CD14-positive monocyte (primary cell): Measurements from ENCODE around the gene SYTL3. TPM values are rescaled to one million over a fixed set of nuclear protein-coding genes. Genes with fewer than 3 reads are reported as not detected.

Source experiments
- DNase-seq, 3 donors: peaks; one replicate each; pipeline ENCODE4 v3.0.0-alpha.2; 2011 to 2022
- H2AFZ ChIP-seq: 2 replicates; pipeline ENCODE4 v1.6.0; 2012; ENCODE audit warnings: mild to moderate bottlenecking, low read depth, low read length, inconsistent platforms; ENCODE audit not compliant: insufficient read depth, poor library complexity, severe bottlenecking
- H3K27ac ChIP-seq, 2 donors: 1 replicate in 1 of 2; 2 replicates in 1 of 2; pipeline ENCODE4 v1.5.1; 2012 to 2013; ENCODE audit warnings: low read length in 2 of 2, control low read depth in 1 of 2, inconsistent platforms in 1 of 2, low read depth in 1 of 2, mild to moderate bottlenecking in 1 of 2
- H3K27me3 ChIP-seq, 2 donors: one replicate each; pipeline versions ENCODE4 v1.6.0 to v1.6.1; 2011 to 2013; ENCODE audit warnings: low read length in 2 of 2; ENCODE audit not compliant: control insufficient read depth in 2 of 2, insufficient read depth in 2 of 2
- H3K36me3 ChIP-seq, 2 donors: replicated peaks in 1 of 2; 1 replicate in 1 of 2; 2 replicates in 1 of 2; pipeline versions ENCODE4 v1.5.1 to v1.6.1; 2012 to 2013; ENCODE audit warnings: low read length in 2 of 2, control low read depth in 1 of 2, inconsistent platforms in 1 of 2, mild to moderate bottlenecking in 1 of 2; ENCODE audit not compliant: insufficient read depth in 2 of 2, control insufficient read depth in 1 of 2
- H3K4me1 ChIP-seq, 2 donors: 1 replicate in 1 of 2; 2 replicates in 1 of 2; pipeline versions ENCODE4 v1.5.1 to v1.6.1; 2012 to 2013; ENCODE audit warnings: low read length in 2 of 2, control low read depth in 1 of 2, inconsistent platforms in 1 of 2, mild to moderate bottlenecking in 1 of 2, moderate library complexity in 1 of 2; ENCODE audit not compliant: insufficient read depth in 2 of 2, control insufficient read depth in 1 of 2
- H3K4me2 ChIP-seq: replicated peaks from 2 replicates; pipeline ENCODE3; 2012; ENCODE audit warnings: low read length, moderate library complexity, mild to moderate bottlenecking; ENCODE audit not compliant: poor library complexity, severe bottlenecking; ENCODE audit errors: extremely low read depth
- H3K4me3 ChIP-seq, 3 experiments: fragments of 200-600 bp in 1 of 3; sonication (generic) in 1 of 3; replicated peaks in 1 of 3; 1 replicate in 2 of 3; 2 replicates in 1 of 3; pipeline ENCODE4 v1.5.1; 2011 to 2013; ENCODE audit warnings: low read length in 3 of 3, mild to moderate bottlenecking in 3 of 3, control low read depth in 2 of 3, low read depth in 2 of 3, inconsistent platforms in 1 of 3, moderate library complexity in 1 of 3
- H3K79me2 ChIP-seq: 2 replicates; pipeline ENCODE4 v1.6.0; 2012; ENCODE audit warnings: mild to moderate bottlenecking, control low read depth, inconsistent platforms, low read length, moderate library complexity; ENCODE audit not compliant: insufficient read depth
- H3K9ac ChIP-seq: 2 replicates; pipeline ENCODE4 v1.6.0; 2017; ENCODE audit warnings: low read length, mild to moderate bottlenecking; ENCODE audit not compliant: insufficient read depth, poor library complexity, severe bottlenecking
- H3K9me3 ChIP-seq, 2 donors: replicated peaks in 1 of 2; 1 replicate in 1 of 2; 2 replicates in 1 of 2; pipeline versions ENCODE4 v1.5.1 to v1.6.1; 2012 to 2013; ENCODE audit warnings: low read length in 2 of 2, control low read depth in 1 of 2; ENCODE audit not compliant: control insufficient read depth in 1 of 2, insufficient read depth in 1 of 2
- H4K20me1 ChIP-seq: 2 replicates; pipeline ENCODE4 v1.6.0; 2012; ENCODE audit warnings: mild to moderate bottlenecking, low read length, control low read depth, moderate library complexity; ENCODE audit not compliant: insufficient read depth
- H3K27ac Mint-ChIP-seq, 7 donors: one replicate each; pipeline ENCODE4 v1.8.0; 2020; ENCODE audit warnings: mild to moderate bottlenecking in 7 of 7, mixed read lengths in 7 of 7, moderate library complexity in 6 of 7, inconsistent platforms in 2 of 7
- H3K27me3 Mint-ChIP-seq, 3 donors: one replicate each; pipeline ENCODE4 v1.8.0; 2021 to 2022; ENCODE audit warnings: low read depth in 3 of 3, mild to moderate bottlenecking in 3 of 3, mixed read lengths in 3 of 3, moderate library complexity in 3 of 3, inconsistent platforms in 1 of 3
- H3K36me3 Mint-ChIP-seq, 2 donors: one replicate each; pipeline ENCODE4 v1.8.0; 2020; ENCODE audit warnings: mixed read lengths in 2 of 2, inconsistent platforms in 1 of 2, mild to moderate bottlenecking in 1 of 2
- H3K4me1 Mint-ChIP-seq: one replicate; pipeline ENCODE4 v1.8.0; 2020; ENCODE audit warnings: mild to moderate bottlenecking, mixed read lengths
- H3K4me3 Mint-ChIP-seq, 2 donors: one replicate each; pipeline ENCODE4 v1.8.0; 2020; ENCODE audit warnings: mild to moderate bottlenecking in 2 of 2, mixed read lengths in 2 of 2, moderate library complexity in 1 of 2
- H3K9me3 Mint-ChIP-seq, 7 donors: one replicate each; pipeline ENCODE4 v1.8.0; 2020 to 2022; ENCODE audit warnings: mixed read lengths in 7 of 7, mild to moderate bottlenecking in 6 of 7, moderate library complexity in 6 of 7, inconsistent platforms in 2 of 7
- CTCF ChIP-seq: fragments of 200-600 bp; IDR thresholded peaks from one replicate; pipeline ENCODE4 v1.8.0; 2022; ENCODE audit warnings: antibody characterized with exemption, mild to moderate bottlenecking
- WGBS: methylation state at CpG from one replicate; pipeline ENCODE4 v1.1.5; 2013; ENCODE audit warnings: missing lambda C conversion rate; ENCODE audit not compliant: insufficient coverage; 5-methylcytosine and 5-hydroxymethylcytosine counted together
- intact Hi-C, 2 donors: fragments of 100-400 bp; cut with micrococcal nuclease; formaldehyde crosslinking; loops; one replicate each; pipeline versions ENCODE4 v1.15.0 to v1.15.1; 2023
- polyA plus RNA-seq, 3 donors: library from polyadenylated mRNA; depleted of rRNA in 1 of 3; unstranded in 2 of 3; stranded (reverse) in 1 of 3; fragments of 300-500 nt in 2 of 3; fragments of >200 nt in 1 of 3; fragmentation: Illumina TruSeq in 2 of 3; gene quantifications; 1 replicate in 2 of 3; 2 replicates in 1 of 3; pipeline ENCODE4 v1.2.3, GENCODE V29; 2012 to 2021

The SYTL3 gene
- polyA plus RNA-seq, 3 donors: 14.6 to 18.7 (median 14.8) TPM

- no peaks in the 10 kb centered on the region for H3K27me3 ChIP-seq
- Mint-ChIP-seq H3K27ac (peak overlapping the region in 6 of 7 donors; percentile 24 to 69 (median 48)), H3K9me3 (no peaks in the 10 kb centered on the region), H3K27me3 (no peaks in the 10 kb centered on the region), H3K4me1 (peaks cover 47% of the 10 kb centered on the region), H3K36me3 (peaks cover 39 to 40% of the 10 kb centered on the region in 2 donors), H3K4me3 (no peak overlapping the region)
- intact Hi-C loops: no loop called here
- peaks cover 8 to 18% of the 10 kb centered on the region in 2 donors for H3K4me1 ChIP-seq
- H4K20me1 ChIP-seq: peaks cover 95% of the 10 kb centered on the region
- H3K27ac ChIP-seq: no peak overlapping the region
- H3K9ac ChIP-seq: no peak overlapping the region
- no peak overlapping the region for H2AFZ ChIP-seq
- WGBS: 93% methylated on average over 5 of the region's 7 CpGs
- no peak for DNase-seq
- no peak for TF ChIP-seq CTCF
- H3K36me3 ChIP-seq: peaks cover 0 to 22% of the 10 kb centered on the region in 2 donors
- H3K4me3 ChIP-seq: no peak overlapping the region
- peaks cover 95% of the 10 kb centered on the region for H3K79me2 ChIP-seq
- H3K4me2 ChIP-seq: no peak overlapping the region
- no peaks in the 10 kb centered on the region for H3K9me3 ChIP-seq
Observed at GRCh38 chr6:158801655-158802294, 151.9 kb downstream of the SYTL3 start.

DNA sequence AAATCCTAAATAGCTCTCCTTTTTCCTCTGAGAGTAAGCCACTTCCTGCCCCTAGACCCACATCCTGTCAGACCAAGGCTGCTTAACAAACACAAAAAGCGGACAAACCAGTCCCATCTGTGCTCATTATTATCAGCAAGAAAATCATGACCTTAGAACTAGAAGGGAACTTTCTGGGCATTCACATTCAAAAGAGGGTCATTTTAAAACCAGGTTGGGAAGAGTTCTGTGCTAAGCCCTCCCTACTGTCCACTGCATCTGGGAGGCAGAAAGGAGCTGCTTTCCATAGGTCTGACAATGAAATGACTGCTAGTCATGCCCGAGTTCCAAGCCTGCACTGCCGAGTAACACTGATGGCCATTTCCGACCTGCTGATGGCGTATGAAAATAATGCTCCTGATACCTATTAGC lies 153.9 kb downstream of the SYTL3 start:
- no peak for DNase-seq

More for the DNA sequence above, 153.9 kb downstream of the SYTL3 start:
- intact Hi-C loops: no loop called here
- no peak for TF ChIP-seq CTCF
- H3K4me3 Mint-ChIP-seq: peak overlapping the region in 1 of 2 donors; percentile 12
- WGBS: 0% methylated on average over 3 of the region's 5 CpGs
- Histone ChIP-seq H3K79me2 (peaks cover 95% of the 10 kb centered on the region), H3K4me1 (peaks cover 8 to 18% of the 10 kb centered on the region in 2 donors), H3K4me3 (peak overlapping the region in 1 of 3 experiments; percentile 10), H2AFZ (no peak overlapping the region), H4K20me1 (peaks cover 95% of the 10 kb centered on the region), H3K4me2 (peak overlapping the region; percentile 25), H3K27me3 (no peaks in the 10 kb centered on the region), H3K36me3 (peaks cover 7 to 41% of the 10 kb centered on the region in 2 donors), H3K27ac (peak overlapping the region in 1 of 2 donors; percentile 11), H3K9me3 (no peaks in the 10 kb centered on the region), H3K9ac (no peak overlapping the region)
- H3K27me3 Mint-ChIP-seq: no peaks in the 10 kb centered on the region
- H3K27ac Mint-ChIP-seq: peak overlapping the region in 6 of 7 donors; percentile 57 to 86 (median 83)
- peaks cover 43% of the 10 kb centered on the region for H3K4me1 Mint-ChIP-seq
- no peaks in the 10 kb centered on the region for H3K9me3 Mint-ChIP-seq
- H3K36me3 Mint-ChIP-seq: peaks cover 49 to 52% of the 10 kb centered on the region in 2 donors
